ENCODE data around the gene SRC. TPM values are rescaled to one million over a fixed set of nuclear protein-coding genes. Genes with fewer than 3 reads are reported as not detected.

Gene SRC
- total RNA-seq, 1 experiment from 2014 or later: 31.4 TPM

GRCh38 chr20:37309936-37310590 is 35.9 kb upstream of the SRC start:
- Histone ChIP-seq H3K36me3 (replicated peaks; ENCODE audit: control insufficient read depth, insufficient read depth, low read length) (peaks cover 8% of the 10 kb centered on the region; the same call in 1 of the 2 replicates), H3K4me3 (ENCODE audit: insufficient read depth, low read depth, low read length) (no peak overlapping the region), H3K27me3 (ENCODE audit: control insufficient read depth, insufficient read depth, low read length) (no peaks in the 10 kb centered on the region)
- DNase-seq: no peak

GRCh38 chr20:37310951-37311350 is 35.0 kb upstream of the SRC start:
- H3K27me3 ChIP-seq (ENCODE audit: control insufficient read depth, insufficient read depth, low read length): no peaks in the 10 kb centered on the region
- peaks cover 8% of the 10 kb centered on the region for H3K36me3 ChIP-seq (replicated peaks; ENCODE audit: control insufficient read depth, insufficient read depth, low read length)
- H3K4me3 ChIP-seq (ENCODE audit: insufficient read depth, low read depth, low read length): no peak overlapping the region
- DNase-seq: no peak

- no peak for DNase-seq
- H3K4me3 ChIP-seq (ENCODE audit: insufficient read depth, low read depth, low read length): no peak overlapping the region
- H3K36me3 ChIP-seq (replicated peaks; ENCODE audit: control insufficient read depth, insufficient read depth, low read length): peaks cover 8% of the 10 kb centered on the region
- H3K27me3 ChIP-seq (ENCODE audit: control insufficient read depth, insufficient read depth, low read length): no peaks in the 10 kb centered on the region
Observed at GRCh38 chr20:37311710-37312355, 34.1 kb upstream of the SRC start.

- H3K36me3 ChIP-seq (replicated peaks; ENCODE audit: control insufficient read depth, insufficient read depth, low read length): peaks cover 8% of the 10 kb centered on the region
- H3K27me3 ChIP-seq (ENCODE audit: control insufficient read depth, insufficient read depth, low read length): no peaks in the 10 kb centered on the region
- H3K4me3 ChIP-seq (ENCODE audit: insufficient read depth, low read depth, low read length): no peak overlapping the region
- no peak for DNase-seq
Observed at GRCh38 chr20:37313546-37314091, 32.3 kb upstream of the SRC start.

- H3K27me3 ChIP-seq (ENCODE audit: control insufficient read depth, insufficient read depth, low read length): no peaks in the 10 kb centered on the region
- peaks cover 4% of the 10 kb centered on the region for H3K36me3 ChIP-seq (replicated peaks; ENCODE audit: control insufficient read depth, insufficient read depth, low read length)
- no peak overlapping the region for H3K4me3 ChIP-seq (ENCODE audit: insufficient read depth, low read depth, low read length)
- DNase-seq: no peak
Observed at GRCh38 chr20:37314099-37314498, 31.8 kb upstream of the SRC start.

GRCh38 chr20:37314617-37315016 is 31.3 kb upstream of the SRC start:
- peaks cover 3% of the 10 kb centered on the region for H3K36me3 ChIP-seq (replicated peaks; ENCODE audit: control insufficient read depth, insufficient read depth, low read length)
- H3K27me3 ChIP-seq (ENCODE audit: control insufficient read depth, insufficient read depth, low read length): no peaks in the 10 kb centered on the region
- DNase-seq: no peak
- no peak overlapping the region for H3K4me3 ChIP-seq (ENCODE audit: insufficient read depth, low read depth, low read length)

- no peak for DNase-seq
- H3K4me3 ChIP-seq (ENCODE audit: insufficient read depth, low read depth, low read length): no peak overlapping the region
Observed at GRCh38 chr20:37315021-37315451, 30.9 kb upstream of the SRC start.

GRCh38 chr20:37315452-37316110 is 30.4 kb upstream of the SRC start:
- no peak for DNase-seq
- Histone ChIP-seq H3K36me3 (replicated peaks; ENCODE audit: control insufficient read depth, insufficient read depth, low read length) (peaks cover 3% of the 10 kb centered on the region), H3K4me3 (ENCODE audit: insufficient read depth, low read depth, low read length) (no peak overlapping the region), H3K27me3 (ENCODE audit: control insufficient read depth, insufficient read depth, low read length) (no peaks in the 10 kb centered on the region)

More at GRCh38 chr20:37315021-37315451, 30.9 kb upstream of the SRC start:
- peaks cover 3% of the 10 kb centered on the region for H3K36me3 ChIP-seq (replicated peaks; ENCODE audit: control insufficient read depth, insufficient read depth, low read length)
- H3K27me3 ChIP-seq (ENCODE audit: control insufficient read depth, insufficient read depth, low read length): no peaks in the 10 kb centered on the region

GRCh38 chr20:37316116-37316774 is 29.7 kb upstream of the SRC start:
- Histone ChIP-seq H3K27me3 (ENCODE audit: control insufficient read depth, insufficient read depth, low read length) (no peaks in the 10 kb centered on the region), H3K36me3 (replicated peaks; ENCODE audit: control insufficient read depth, insufficient read depth, low read length) (peaks cover 3% of the 10 kb centered on the region), H3K4me3 (ENCODE audit: insufficient read depth, low read depth, low read length) (no peak overlapping the region)
- no peak for DNase-seq

GRCh38 chr20:37316775-37317170 is 29.2 kb upstream of the SRC start:
- Histone ChIP-seq H3K27me3 (ENCODE audit: control insufficient read depth, insufficient read depth, low read length) (no peaks in the 10 kb centered on the region), H3K4me3 (ENCODE audit: insufficient read depth, low read depth, low read length) (no peak overlapping the region), H3K36me3 (replicated peaks; ENCODE audit: control insufficient read depth, insufficient read depth, low read length) (peaks cover 3% of the 10 kb centered on the region)
- DNase-seq: no peak

GRCh38 chr20:37317316-37317715 is 28.6 kb upstream of the SRC start:
- no peaks in the 10 kb centered on the region for H3K27me3 ChIP-seq (ENCODE audit: control insufficient read depth, insufficient read depth, low read length)
- no peak overlapping the region for H3K4me3 ChIP-seq (ENCODE audit: insufficient read depth, low read depth, low read length)
- peaks cover 3% of the 10 kb centered on the region for H3K36me3 ChIP-seq (replicated peaks; ENCODE audit: control insufficient read depth, insufficient read depth, low read length)
- no peak for DNase-seq

GRCh38 chr20:37317994-37318640 is 27.8 kb upstream of the SRC start:
- Histone ChIP-seq H3K36me3 (replicated peaks; ENCODE audit: control insufficient read depth, insufficient read depth, low read length) (peaks cover 3% of the 10 kb centered on the region), H3K27me3 (ENCODE audit: control insufficient read depth, insufficient read depth, low read length) (no peaks in the 10 kb centered on the region)
- DNase-seq: no peak

GRCh38 chr20:37319151-37319671 is 26.7 kb upstream of the SRC start:
- DNase-seq: peak; percentile 63
- Histone ChIP-seq H3K4me3 (ENCODE audit: insufficient read depth, low read depth, low read length) (no peak overlapping the region), H3K36me3 (replicated peaks; ENCODE audit: control insufficient read depth, insufficient read depth, low read length) (peaks cover 3% of the 10 kb centered on the region), H3K27me3 (ENCODE audit: control insufficient read depth, insufficient read depth, low read length) (no peaks in the 10 kb centered on the region)

More at GRCh38 chr20:37317994-37318640, 27.8 kb upstream of the SRC start:
- H3K4me3 ChIP-seq (ENCODE audit: insufficient read depth, low read depth, low read length): no peak overlapping the region

GRCh38 chr20:37323985-37324384 is 22.0 kb upstream of the SRC start:
- H3K36me3 ChIP-seq (replicated peaks; ENCODE audit: control insufficient read depth, insufficient read depth, low read length): no peaks in the 10 kb centered on the region
- DNase-seq: no peak

More at GRCh38 chr20:37323985-37324384, 22.0 kb upstream of the SRC start:
- no peak overlapping the region for H3K4me3 ChIP-seq (ENCODE audit: insufficient read depth, low read depth, low read length)
- no peaks in the 10 kb centered on the region for H3K27me3 ChIP-seq (ENCODE audit: control insufficient read depth, insufficient read depth, low read length)
